Right lobe of liver (tissue), 4 donors: ENCODE results near the gene MYOM3.
"Not testable (repeated sequence)": the region's sequence is repeated elsewhere in the genome, so short reads cannot be mapped to it uniquely, and the experiment has no call there.

Experiments
- POLR2A ChIP-seq: fragments of 450-650 bp; IDR thresholded peaks from one replicate; pipeline ENCODE4 v1.6.1; 2017; ENCODE audit warnings: antibody characterized with exemption, mild to moderate bottlenecking
- TF ChIP-seq, protein P1 (sequence below), 4 donors: fragments of 200-600 bp in 3 of 4; fragments of 450-650 bp in 1 of 4; IDR thresholded peaks; one replicate each; pipeline versions ENCODE4 v1.5.1 to v1.8.0; 2016 to 2022; ENCODE audit warnings: antibody characterized with exemption in 4 of 4, mild to moderate bottlenecking in 2 of 4
- donor health status: DM: no; HTN: no; CAD: no.
- donor health status: DM: no; HTN: no; CAD: no.
- donor health status: DM: no; HTN: yes; CAD: no.

DNA sequence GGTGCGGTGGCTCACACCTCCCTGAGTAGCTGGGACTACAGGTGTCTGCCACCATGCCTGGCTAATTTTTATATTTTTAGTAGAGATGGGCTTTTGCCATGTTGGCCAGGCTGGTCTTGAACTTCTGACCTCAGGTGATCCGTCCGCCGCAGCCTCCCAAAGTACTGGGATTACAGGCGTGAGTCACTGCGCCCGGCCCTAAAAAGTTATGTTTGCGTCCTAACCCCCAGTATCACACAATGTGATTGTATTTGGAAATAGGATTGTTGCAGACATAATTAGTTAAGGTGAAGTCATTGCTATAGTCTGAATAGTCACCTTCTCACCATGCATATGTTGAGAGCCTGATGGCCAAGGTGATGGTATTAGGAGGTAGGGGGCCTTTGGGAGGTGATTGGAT, 99.1 kb downstream of the MYOM3 start:
- TF ChIP-seq, protein P1, sequence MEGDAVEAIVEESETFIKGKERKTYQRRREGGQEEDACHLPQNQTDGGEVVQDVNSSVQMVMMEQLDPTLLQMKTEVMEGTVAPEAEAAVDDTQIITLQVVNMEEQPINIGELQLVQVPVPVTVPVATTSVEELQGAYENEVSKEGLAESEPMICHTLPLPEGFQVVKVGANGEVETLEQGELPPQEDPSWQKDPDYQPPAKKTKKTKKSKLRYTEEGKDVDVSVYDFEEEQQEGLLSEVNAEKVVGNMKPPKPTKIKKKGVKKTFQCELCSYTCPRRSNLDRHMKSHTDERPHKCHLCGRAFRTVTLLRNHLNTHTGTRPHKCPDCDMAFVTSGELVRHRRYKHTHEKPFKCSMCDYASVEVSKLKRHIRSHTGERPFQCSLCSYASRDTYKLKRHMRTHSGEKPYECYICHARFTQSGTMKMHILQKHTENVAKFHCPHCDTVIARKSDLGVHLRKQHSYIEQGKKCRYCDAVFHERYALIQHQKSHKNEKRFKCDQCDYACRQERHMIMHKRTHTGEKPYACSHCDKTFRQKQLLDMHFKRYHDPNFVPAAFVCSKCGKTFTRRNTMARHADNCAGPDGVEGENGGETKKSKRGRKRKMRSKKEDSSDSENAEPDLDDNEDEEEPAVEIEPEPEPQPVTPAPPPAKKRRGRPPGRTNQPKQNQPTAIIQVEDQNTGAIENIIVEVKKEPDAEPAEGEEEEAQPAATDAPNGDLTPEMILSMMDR (IDR thresholded peaks at IDR 0.05), result not testable (repeated sequence)
- not testable (repeated sequence) for TF ChIP-seq POLR2A
